SK-N-SH (cell line): ENCODE measurements around the gene ZNF606.

Source experiments
- CHD2 ChIP-seq: fragments of 150-350 bp; IDR thresholded peaks from 2 replicates; pipeline ENCODE4 v1.6.1; 2018; ENCODE audit warnings: low read length; ENCODE audit not compliant: partially characterized antibody
- CTCF ChIP-seq: fragments of 200-600 bp; sonication (generic); IDR thresholded peaks from 2 replicates; pipeline ENCODE4 v1.6.1; 2017; ENCODE audit warnings: antibody characterized with exemption, mild to moderate bottlenecking, moderate library complexity
- EP300 ChIP-seq, 2 experiments: IDR thresholded peaks; 2 replicates each; pipeline versions ENCODE4 v1.4.0 to v1.6.1; 2012; ENCODE audit warnings: borderline replicate concordance in 1 of 2, low read depth in 1 of 2, low read length in 1 of 2
- FOSL2 ChIP-seq: IDR thresholded peaks from 2 replicates; pipeline ENCODE4 v1.4.0; 2012; ENCODE audit warnings: low read depth, mild to moderate bottlenecking, moderate library complexity, borderline replicate concordance
- MXI1 ChIP-seq: IDR thresholded peaks from 2 replicates; pipeline ENCODE4 v1.6.1; 2012; ENCODE audit warnings: mild to moderate bottlenecking, low read depth, low read length, improper control_type of control experiment
- NRF1 ChIP-seq: IDR thresholded peaks from 2 replicates; pipeline ENCODE4 v1.6.1; 2012; ENCODE audit warnings: low read depth, mild to moderate bottlenecking, low read length
- RFX5 ChIP-seq: IDR thresholded peaks from 2 replicates; pipeline ENCODE4 v1.6.1; 2012; ENCODE audit warnings: mild to moderate bottlenecking, improper control_type of control experiment, low read length
- TAF1 ChIP-seq: IDR thresholded peaks from 2 replicates; pipeline ENCODE4 v1.6.1; 2012; ENCODE audit warnings: low read depth, mild to moderate bottlenecking, low read length, moderate library complexity, borderline replicate concordance

- TF ChIP-seq EP300 (IDR thresholded peaks at IDR 0.05; ENCODE audit: borderline replicate concordance in 1 of 2, low read depth in 1 of 2, low read length in 1 of 2) (no peak), FOSL2 (no peak), CTCF (peak; percentile 38; the same call in 1 of the 2 replicates), MXI1 (no peak), CHD2 (no peak), RFX5 (no peak), NRF1 (no peak), TAF1 (no peak)
These were observed 19.1 kb upstream of the ZNF606 start for GRCh38 chr19:58021541-58022282.
